PFSK-1 (cell line): ENCODE results near the gene UIMC1.

ENCODE experiments used
- FOXP2 ChIP-seq: optimal IDR thresholded peaks from 2 replicates; pipeline ENCODE3; 2011; ENCODE audit warnings: borderline replicate concordance, control low read depth, inconsistent platforms; ENCODE audit not compliant: insufficient read depth; ENCODE audit errors: extremely low read length, extremely low read depth
- POLR2AphosphoS5 ChIP-seq: IDR thresholded peaks from 2 replicates; pipeline ENCODE4 v1.6.1; 2012; ENCODE audit warnings: low read depth, mild to moderate bottlenecking, control low read depth, low read length, moderate library complexity
- SIN3A ChIP-seq: IDR thresholded peaks from 2 replicates; pipeline ENCODE4 v1.6.1; 2012; ENCODE audit warnings: mild to moderate bottlenecking, low read length, moderate library complexity, borderline replicate concordance; ENCODE audit not compliant: insufficient read depth
- TAF1 ChIP-seq: IDR thresholded peaks from 2 replicates; pipeline ENCODE4 v1.6.1; 2012; ENCODE audit warnings: low read length, control low read depth, borderline replicate concordance; ENCODE audit not compliant: insufficient read depth
- TF ChIP-seq, protein P1 (sequence below), 2 experiments: IDR thresholded peaks; 2 replicates each; pipeline versions ENCODE4 v1.6.1 to v1.8.0; 2011 to 2012; ENCODE audit warnings: low read depth in 2 of 2, low read length in 2 of 2, control low read depth in 1 of 2, inconsistent platforms in 1 of 2, mild to moderate bottlenecking in 1 of 2, moderate library complexity in 1 of 2; ENCODE audit not compliant: insufficient read depth in 1 of 2

The UIMC1 gene

DNA sequence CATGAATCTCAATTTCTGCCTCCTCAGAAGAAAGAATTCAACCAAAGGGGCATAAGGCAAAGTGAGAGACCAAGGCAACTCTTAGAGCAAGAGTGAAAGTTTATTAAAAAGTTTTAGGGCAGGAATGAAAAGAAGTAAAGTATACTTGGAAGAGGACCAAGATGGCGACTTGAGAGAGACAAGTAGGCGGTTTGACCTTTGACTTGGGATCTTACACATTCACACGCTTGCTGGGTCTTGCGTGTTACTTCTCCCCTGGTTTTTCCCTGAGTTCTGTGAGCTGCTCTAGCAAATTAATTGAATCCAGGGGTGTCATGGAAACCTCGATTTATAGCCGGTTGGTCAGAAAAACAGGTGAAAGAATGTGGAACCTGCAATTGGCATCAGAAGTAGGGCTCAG lies 22.9 kb upstream of the UIMC1 start:
- TF ChIP-seq FOXP2 (no peak), SIN3A (no peak), POLR2AphosphoS5 (no peak), TAF1 (no peak)
- TF ChIP-seq, protein P1, sequence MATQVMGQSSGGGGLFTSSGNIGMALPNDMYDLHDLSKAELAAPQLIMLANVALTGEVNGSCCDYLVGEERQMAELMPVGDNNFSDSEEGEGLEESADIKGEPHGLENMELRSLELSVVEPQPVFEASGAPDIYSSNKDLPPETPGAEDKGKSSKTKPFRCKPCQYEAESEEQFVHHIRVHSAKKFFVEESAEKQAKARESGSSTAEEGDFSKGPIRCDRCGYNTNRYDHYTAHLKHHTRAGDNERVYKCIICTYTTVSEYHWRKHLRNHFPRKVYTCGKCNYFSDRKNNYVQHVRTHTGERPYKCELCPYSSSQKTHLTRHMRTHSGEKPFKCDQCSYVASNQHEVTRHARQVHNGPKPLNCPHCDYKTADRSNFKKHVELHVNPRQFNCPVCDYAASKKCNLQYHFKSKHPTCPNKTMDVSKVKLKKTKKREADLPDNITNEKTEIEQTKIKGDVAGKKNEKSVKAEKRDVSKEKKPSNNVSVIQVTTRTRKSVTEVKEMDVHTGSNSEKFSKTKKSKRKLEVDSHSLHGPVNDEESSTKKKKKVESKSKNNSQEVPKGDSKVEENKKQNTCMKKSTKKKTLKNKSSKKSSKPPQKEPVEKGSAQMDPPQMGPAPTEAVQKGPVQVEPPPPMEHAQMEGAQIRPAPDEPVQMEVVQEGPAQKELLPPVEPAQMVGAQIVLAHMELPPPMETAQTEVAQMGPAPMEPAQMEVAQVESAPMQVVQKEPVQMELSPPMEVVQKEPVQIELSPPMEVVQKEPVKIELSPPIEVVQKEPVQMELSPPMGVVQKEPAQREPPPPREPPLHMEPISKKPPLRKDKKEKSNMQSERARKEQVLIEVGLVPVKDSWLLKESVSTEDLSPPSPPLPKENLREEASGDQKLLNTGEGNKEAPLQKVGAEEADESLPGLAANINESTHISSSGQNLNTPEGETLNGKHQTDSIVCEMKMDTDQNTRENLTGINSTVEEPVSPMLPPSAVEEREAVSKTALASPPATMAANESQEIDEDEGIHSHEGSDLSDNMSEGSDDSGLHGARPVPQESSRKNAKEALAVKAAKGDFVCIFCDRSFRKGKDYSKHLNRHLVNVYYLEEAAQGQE (IDR thresholded peaks at IDR 0.05; ENCODE audit: insufficient read depth in 1 of 2, low read depth in 2 of 2, low read length in 2 of 2): no peak

DNA sequence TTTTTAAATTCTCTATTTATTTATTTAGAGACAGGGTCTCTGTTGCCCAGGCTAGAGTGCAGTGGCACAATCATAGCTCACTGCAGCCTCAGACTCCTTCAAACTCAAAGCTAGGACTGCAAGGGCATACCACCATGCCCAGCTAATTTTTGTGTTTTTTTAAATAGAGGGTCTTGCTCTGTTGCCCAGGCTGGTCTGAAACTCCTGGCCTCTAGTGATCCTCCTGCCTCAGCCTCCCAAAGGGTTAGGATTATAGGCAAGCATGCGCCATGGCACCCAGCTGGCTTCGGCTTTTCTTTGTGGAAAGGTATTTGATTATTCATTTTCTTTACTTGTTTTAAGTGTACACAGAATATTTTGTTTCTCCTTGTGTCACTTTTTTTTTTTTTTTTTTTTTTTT lies 21.1 kb upstream of the UIMC1 start:
- TF ChIP-seq POLR2AphosphoS5 (no peak), SIN3A (no peak), TAF1 (no peak), FOXP2 (no peak)
- TF ChIP-seq, protein P1 (IDR thresholded peaks at IDR 0.05; ENCODE audit: insufficient read depth in 1 of 2, low read depth in 2 of 2, low read length in 2 of 2): no peak

DNA sequence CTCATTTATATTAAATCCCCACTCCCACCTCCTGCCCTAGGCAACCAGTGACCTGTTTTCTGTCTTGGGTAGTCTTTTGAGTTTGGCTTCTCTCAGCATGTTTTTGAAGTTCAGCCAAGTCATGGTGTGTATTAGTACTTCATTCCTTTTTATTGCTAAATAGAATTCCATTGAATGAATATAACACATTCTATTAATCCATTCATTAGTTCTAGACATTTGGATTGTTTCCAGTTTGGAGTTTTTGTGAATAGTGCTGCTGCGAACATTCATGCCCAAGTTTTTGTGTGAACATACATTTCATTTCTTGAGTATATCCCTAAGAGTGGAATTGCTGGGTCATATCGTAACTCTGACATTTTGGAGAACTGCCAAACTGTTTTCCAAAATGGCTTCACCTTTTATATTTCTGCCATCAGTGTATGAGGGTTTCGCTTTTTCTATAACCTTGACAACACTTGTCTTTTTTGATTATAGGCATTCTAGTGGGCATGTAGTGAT lies 18.6 kb upstream of the UIMC1 start:
- TF ChIP-seq, protein P1 (IDR thresholded peaks at IDR 0.05; ENCODE audit: insufficient read depth in 1 of 2, low read depth in 2 of 2, low read length in 2 of 2): no peak
- TF ChIP-seq TAF1 (no peak), SIN3A (no peak), FOXP2 (no peak), POLR2AphosphoS5 (no peak)

DNA sequence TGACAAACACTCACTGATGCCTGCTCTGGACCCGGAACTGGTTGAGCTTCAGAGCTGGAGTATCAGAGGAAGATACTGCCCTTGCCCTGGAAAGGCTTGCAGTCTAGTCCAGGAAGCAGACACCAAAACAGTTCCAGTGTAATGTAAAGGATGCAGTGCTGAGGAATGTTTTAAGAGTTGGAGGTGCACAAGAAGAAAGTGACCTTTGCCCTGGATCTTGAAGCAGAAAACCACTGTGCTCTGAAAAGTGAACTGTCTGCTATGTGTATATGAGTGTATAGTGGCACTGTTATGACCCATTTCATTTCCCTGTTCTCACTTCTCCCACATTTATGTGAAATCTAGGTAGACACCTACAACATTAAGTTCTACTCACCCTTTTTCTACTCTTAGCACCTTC lies 18.0 kb upstream of the UIMC1 start:
- no peak for TF ChIP-seq FOXP2
- no peak for TF ChIP-seq SIN3A
- TF ChIP-seq POLR2AphosphoS5: no peak
- TF ChIP-seq, protein P1 (IDR thresholded peaks at IDR 0.05; ENCODE audit: insufficient read depth in 1 of 2, low read depth in 2 of 2, low read length in 2 of 2): no peak
- no peak for TF ChIP-seq TAF1

DNA sequence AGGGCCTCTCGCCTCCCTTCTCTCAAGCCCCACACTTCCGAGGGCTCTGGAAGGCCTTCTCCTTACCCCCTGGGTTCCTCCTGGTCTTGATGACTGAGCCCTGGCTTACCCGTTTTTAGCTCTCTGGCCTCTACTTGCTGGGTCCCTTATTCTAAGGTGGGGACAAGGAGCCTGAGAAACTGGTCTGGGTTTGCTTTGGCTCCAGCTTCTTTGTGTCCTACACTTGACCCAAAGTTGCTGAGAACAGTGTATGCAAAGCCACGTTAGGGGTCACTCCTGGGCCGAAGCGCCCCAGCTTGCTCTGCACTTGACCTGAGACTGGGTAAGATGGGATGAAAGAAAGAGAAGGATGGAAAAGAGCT lies 16.7 kb upstream of the UIMC1 start:
- TF ChIP-seq SIN3A (no peak), FOXP2 (no peak), TAF1 (no peak), POLR2AphosphoS5 (no peak)
- TF ChIP-seq, protein P1 (IDR thresholded peaks at IDR 0.05; ENCODE audit: insufficient read depth in 1 of 2, low read depth in 2 of 2, low read length in 2 of 2): no peak
